Large intestine (tissue), 3 donors: Measurements from ENCODE around the gene UBE2M. TPM values are rescaled to one million over a fixed set of nuclear protein-coding genes. Genes with fewer than 3 reads are reported as not detected.

Experiments
- DNase-seq, 2 donors: peaks; one replicate each; pipeline versions ENCODE4 v3.0.0 to v3.0.0-alpha.2; 2013
- H3K27ac ChIP-seq: one replicate; pipeline ENCODE4 v1.5.1; 2013; ENCODE audit warnings: low read length
- H3K27me3 ChIP-seq: 2 replicates; pipeline ENCODE4 v1.6.1; 2013; ENCODE audit warnings: low read length; ENCODE audit not compliant: control insufficient read depth, insufficient read depth
- H3K36me3 ChIP-seq: 2 replicates; pipeline ENCODE4 v1.6.1; 2013; ENCODE audit warnings: low read length; ENCODE audit not compliant: control insufficient read depth, insufficient read depth
- H3K4me1 ChIP-seq: one replicate; pipeline ENCODE4 v1.6.1; 2013; ENCODE audit warnings: low read length; ENCODE audit not compliant: control insufficient read depth, insufficient read depth
- H3K4me3 ChIP-seq: one replicate; pipeline ENCODE4 v1.5.1; 2013; ENCODE audit warnings: low read length
- H3K9me3 ChIP-seq: one replicate; pipeline ENCODE4 v1.6.1; 2013; ENCODE audit warnings: mild to moderate bottlenecking, low read depth, low read length, moderate library complexity; ENCODE audit not compliant: control insufficient read depth
- WGBS: methylation state at CpG from one replicate; pipeline ENCODE4 v1.1.5; 2013; ENCODE audit warnings: low lambda C conversion rate; ENCODE audit not compliant: insufficient coverage; 5-methylcytosine and 5-hydroxymethylcytosine counted together
- polyA plus RNA-seq: library from polyadenylated mRNA; unstranded; fragments of 120-200 nt; gene quantifications from one replicate; pipeline ENCODE4 v1.2.1, GENCODE V29; 2013

UBE2M gene
- polyA plus RNA-seq, 1 donor = 56.0 TPM

DNA sequence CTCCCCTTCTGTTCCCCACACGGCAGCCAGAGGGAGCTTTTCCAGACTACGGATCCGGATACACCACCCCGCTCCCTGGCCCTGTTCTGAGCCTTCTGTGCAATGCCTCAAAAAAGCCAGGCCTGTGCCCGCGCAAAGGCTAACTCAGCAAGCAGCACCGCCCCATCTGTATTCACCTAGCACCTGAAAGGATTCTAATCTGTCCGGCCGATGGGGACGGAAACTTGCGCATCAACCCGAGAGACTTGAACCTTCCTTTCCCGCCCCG, 39.4 kb downstream of the UBE2M start:
- Histone ChIP-seq H3K4me3 (peak overlapping the region; percentile 88), H3K9me3 (no peaks in the 10 kb centered on the region), H3K27ac (peak overlapping the region; percentile 99), H3K36me3 (peaks cover 13% of the 10 kb centered on the region), H3K4me1 (peaks cover 24% of the 10 kb centered on the region), H3K27me3 (no peaks in the 10 kb centered on the region)
- no CpG with 5 or more reads among the region's 14 CpGs for WGBS
- peak in 1 of 2 donors; percentile 56 for DNase-seq

DNA sequence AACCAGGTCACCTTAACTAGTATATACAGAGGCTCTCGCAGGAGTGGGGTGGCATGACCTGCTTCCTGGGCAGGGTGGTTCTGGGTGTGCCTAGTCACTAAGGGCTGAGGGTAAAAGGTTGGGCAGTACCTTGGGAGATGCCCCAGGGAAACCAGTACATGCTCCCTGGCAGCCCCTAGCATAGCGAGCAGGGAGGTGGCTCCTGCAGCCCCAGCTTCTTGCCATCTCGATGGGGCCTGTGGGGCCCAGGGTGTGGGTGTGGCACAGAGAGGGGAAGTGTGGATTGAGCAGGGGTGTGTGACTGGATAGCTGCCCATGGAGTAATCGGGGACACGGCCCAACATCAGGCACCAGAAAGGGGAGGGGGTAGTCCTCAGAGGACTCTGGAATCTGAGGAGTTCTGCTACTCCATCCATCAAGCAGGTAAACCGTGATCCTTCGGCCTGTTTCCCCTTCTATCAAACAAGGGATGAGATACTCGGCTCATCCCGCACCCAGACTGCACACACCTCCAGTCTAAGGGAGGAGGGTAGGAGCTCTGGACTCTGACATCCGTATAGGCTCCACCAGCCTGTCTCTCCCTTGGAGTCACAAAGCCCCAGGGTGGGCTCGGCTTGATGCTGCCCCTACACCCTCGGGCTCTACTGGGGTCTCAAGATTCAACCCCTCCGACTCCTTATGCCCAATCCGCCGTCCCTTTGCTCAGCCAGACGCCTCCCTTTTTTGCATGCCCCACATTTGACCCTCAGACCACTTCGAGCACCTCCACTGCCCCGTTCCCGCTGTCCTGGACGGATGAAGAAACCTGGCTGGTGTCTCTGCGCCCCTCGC, 39.9 kb downstream of the UBE2M start:
- Histone ChIP-seq H3K9me3 (no peaks in the 10 kb centered on the region), H3K27me3 (no peaks in the 10 kb centered on the region), H3K27ac (peak overlapping the region; percentile 99), H3K36me3 (peaks cover 13% of the 10 kb centered on the region), H3K4me3 (peak overlapping the region; percentile 88), H3K4me1 (peaks cover 28% of the 10 kb centered on the region)
- peak in 1 of 2 donors; percentile 46 for DNase-seq
- WGBS = no CpG with 5 or more reads among the region's 22 CpGs

DNA sequence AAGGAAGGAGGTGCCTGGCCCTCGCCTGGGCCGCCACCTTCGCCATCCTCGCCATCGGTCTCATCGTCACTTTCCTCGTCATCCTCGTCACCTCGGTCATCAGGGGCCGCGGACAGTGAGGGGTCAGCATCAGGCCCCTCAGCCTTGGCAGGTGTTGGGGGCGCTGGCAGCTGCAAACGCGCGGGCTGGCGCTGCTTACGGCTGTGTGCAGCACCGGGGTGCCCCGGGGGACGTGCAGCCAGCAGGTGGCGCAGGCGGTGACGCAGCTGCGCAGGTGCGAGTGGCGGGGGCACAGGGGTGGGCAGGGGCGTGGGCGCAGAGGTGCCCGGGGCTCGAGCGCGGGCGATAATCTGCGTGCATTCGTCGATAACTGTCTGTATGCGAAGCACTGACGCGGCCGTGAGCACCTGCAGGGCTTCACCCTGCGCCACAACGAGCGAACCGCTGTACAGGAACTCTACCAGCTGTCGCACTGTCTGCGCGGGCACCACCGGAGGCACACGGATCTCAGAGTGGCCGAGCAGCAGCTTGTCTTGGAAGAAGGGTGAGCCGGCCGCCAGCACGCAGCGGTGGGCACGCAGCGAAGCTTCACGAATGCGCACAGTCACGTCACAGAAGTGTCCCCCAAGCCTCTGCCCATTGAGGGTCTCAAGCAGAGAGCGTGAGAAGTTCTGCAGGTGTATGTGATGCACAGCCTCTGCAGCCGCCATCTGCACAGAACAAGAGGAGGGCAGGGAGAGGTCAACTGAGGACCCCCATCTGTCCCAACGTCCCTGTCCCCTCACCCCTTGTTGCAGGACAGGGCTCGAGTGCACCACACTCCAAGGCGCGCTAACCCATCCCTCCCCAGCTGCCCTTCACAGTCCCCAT, 41.2 kb downstream of the UBE2M start:
- Histone ChIP-seq H3K27ac (no peak overlapping the region), H3K4me3 (no peak overlapping the region), H3K9me3 (no peaks in the 10 kb centered on the region), H3K4me1 (peaks cover 40% of the 10 kb centered on the region), H3K36me3 (peaks cover 13% of the 10 kb centered on the region), H3K27me3 (no peaks in the 10 kb centered on the region)
- DNase-seq = no peak
- no CpG with 5 or more reads among the region's 65 CpGs for WGBS

DNA sequence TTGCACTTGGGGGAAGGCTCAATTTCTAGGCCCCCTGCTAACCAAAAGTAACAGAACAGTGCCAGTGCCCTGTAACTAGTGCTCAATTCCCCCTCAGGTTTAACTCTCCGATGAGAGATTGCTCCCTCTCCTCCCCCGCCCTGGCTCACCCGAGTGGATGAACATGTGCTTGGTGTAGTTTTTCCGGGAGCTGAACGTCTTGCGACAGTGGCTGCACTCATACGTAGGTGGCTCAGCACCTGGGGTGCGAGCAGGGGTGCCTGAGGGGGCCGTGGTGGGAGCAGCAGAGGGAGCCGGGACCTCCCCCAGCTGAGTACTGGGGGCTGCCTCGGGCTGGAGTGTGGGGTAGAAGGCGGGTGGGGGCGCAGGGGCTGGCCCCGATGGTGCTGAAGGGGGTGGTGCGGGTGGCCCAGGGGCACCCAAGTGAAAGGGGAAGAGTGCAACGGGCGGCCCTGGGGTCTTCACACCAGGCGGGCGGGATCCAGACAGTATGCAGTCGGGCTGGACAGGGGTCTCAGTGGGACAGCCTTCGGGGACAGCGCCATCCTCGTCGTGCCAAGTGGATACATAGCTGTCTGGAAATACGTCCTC, 42.1 kb downstream of the UBE2M start:
- Histone ChIP-seq H3K4me1 (peaks cover 45% of the 10 kb centered on the region), H3K9me3 (no peaks in the 10 kb centered on the region)
- no CpG with 5 or more reads among the region's 25 CpGs for WGBS

DNA sequence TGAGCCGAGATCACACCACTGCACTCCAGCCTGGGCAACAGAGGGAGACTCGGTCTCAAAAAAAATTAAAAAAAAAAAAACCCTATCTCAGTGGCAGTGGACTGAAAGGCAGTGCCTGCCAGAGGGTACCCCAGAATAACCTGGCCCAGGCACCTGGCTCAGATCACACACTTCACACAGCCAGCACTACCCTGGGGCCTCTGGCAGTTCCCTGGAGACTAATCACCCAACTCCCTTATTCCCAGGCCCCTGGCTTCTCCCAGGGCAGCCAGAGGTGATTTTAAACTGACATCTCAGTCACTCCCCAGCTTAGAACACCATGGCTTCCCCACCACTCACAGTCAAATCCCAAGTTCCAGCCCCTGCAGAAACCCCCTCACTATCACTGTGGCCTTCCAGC, 43.2 kb downstream of the UBE2M start:
- H3K36me3 ChIP-seq = peaks cover 13% of the 10 kb centered on the region
- no peaks in the 10 kb centered on the region for H3K27me3 ChIP-seq
- H3K27ac ChIP-seq = no peak overlapping the region
- DNase-seq = no peak
- no CpG with 5 or more reads among the region's 2 CpGs for WGBS
- no peak overlapping the region for H3K4me3 ChIP-seq
- peaks cover 47% of the 10 kb centered on the region for H3K4me1 ChIP-seq
- H3K9me3 ChIP-seq = no peaks in the 10 kb centered on the region

More for the DNA sequence above, 42.1 kb downstream of the UBE2M start:
- Histone ChIP-seq H3K4me3 (no peak overlapping the region), H3K27me3 (no peaks in the 10 kb centered on the region), H3K36me3 (peaks cover 13% of the 10 kb centered on the region), H3K27ac (no peak overlapping the region)
- DNase-seq = no peak

DNA sequence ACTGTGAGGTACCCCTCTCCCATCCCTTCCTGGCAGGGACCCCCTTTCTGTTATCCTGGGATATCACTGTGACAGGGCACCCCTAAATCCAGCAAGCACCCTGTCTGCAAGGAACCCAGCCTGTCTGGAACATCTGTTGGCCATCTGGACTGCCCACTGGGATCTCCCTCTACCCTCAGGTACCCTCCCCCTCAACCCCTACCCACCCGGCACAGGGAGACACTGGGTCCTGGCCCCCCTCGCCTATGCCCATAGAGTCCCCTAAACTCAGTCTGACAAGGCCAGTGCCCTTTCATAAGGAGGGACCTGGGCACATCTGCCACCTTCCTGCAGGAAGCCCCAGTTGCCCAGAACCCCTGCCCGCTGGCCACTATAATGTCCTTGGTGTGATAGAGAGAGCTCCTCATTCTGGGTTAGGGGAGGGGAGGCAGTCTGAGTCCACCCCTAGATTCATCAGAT, 43.8 kb downstream of the UBE2M start:
- Histone ChIP-seq H3K27me3 (no peaks in the 10 kb centered on the region), H3K4me1 (peaks cover 47% of the 10 kb centered on the region), H3K9me3 (no peaks in the 10 kb centered on the region), H3K36me3 (peaks cover 13% of the 10 kb centered on the region), H3K4me3 (peak overlapping the region; percentile 40), H3K27ac (peak overlapping the region; percentile 52)
- no CpG with 5 or more reads among the region's 3 CpGs for WGBS
- no peak for DNase-seq

DNA sequence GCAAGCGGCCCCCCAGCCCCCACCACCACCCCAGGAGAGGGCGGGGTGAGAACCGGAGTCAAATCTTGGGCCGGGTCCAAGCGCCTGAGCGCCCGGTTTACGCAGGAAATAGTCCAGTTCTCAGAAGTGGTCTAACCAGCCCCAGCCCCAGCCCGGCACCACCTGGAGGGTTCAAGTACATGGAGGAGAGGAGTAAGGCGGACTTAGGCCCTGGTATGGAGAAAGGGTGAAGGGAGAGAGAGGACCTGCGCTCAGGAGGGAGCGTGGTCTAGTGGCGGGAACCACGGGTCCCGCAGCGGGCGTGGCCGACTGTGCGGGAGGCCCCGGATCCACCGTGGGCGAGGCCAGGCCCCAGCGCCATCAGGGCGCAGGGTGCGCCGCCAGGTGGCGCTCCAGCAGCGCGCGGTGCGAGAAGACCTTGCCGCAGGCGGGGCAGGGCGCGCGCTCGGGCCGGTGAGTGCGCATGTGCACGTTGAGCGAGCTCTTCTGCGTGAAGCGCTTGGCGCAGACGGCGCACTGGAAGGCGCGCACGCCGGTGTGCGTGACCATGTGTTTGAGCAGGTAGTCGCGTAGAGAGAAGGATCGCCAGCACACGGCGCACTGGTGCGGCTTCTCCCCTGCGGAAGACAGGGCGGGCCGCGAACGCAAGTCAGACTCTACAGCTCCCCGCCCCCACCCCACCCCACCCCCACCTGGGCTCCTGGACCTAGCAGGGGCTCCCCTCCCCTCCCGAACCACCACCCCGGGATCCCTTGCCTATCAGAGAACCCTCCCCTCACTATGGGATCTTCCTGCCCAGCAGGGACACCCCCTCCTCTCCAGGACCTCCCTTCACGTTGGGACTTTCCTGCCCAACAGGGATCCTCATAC, 44.5 kb downstream of the UBE2M start:
- WGBS = no CpG with 5 or more reads among the region's 66 CpGs
- Histone ChIP-seq H3K27me3 (no peaks in the 10 kb centered on the region), H3K27ac (peak overlapping the region; percentile 82), H3K9me3 (no peaks in the 10 kb centered on the region), H3K36me3 (peaks cover 13% of the 10 kb centered on the region), H3K4me3 (peak overlapping the region; percentile 40), H3K4me1 (peaks cover 47% of the 10 kb centered on the region)
- peak; percentile 95 for DNase-seq

DNA sequence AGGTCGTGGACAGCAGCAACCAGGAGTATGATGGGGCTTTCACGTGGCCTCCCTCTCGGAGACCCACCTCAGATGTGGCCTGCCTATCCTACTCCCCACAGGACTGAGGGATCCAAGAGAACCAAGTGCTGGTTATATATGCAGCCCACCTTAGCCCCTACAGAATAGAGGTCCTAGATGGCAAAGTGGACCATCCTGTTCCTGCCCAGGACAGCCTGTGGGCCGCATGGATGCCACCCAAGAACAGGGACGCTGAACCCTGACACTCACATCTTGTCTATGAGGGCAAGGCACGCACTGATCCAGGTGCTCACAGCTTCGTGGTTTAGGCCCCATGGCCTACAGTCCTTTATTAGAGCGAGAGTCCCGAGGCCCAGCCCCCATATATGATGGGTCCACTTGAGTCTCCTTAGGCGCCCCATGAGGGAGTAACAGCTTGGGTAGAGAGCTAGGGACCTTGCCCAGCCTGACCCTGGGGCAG, 45.2 kb downstream of the UBE2M start:
- peaks cover 13% of the 10 kb centered on the region for H3K36me3 ChIP-seq
- peak overlapping the region; percentile 82 for H3K27ac ChIP-seq
- H3K27me3 ChIP-seq = no peaks in the 10 kb centered on the region
- no CpG with 5 or more reads among the region's 10 CpGs for WGBS
- no peak overlapping the region for H3K4me3 ChIP-seq
- H3K4me1 ChIP-seq = peaks cover 41% of the 10 kb centered on the region
- DNase-seq = no peak
- no peaks in the 10 kb centered on the region for H3K9me3 ChIP-seq

DNA sequence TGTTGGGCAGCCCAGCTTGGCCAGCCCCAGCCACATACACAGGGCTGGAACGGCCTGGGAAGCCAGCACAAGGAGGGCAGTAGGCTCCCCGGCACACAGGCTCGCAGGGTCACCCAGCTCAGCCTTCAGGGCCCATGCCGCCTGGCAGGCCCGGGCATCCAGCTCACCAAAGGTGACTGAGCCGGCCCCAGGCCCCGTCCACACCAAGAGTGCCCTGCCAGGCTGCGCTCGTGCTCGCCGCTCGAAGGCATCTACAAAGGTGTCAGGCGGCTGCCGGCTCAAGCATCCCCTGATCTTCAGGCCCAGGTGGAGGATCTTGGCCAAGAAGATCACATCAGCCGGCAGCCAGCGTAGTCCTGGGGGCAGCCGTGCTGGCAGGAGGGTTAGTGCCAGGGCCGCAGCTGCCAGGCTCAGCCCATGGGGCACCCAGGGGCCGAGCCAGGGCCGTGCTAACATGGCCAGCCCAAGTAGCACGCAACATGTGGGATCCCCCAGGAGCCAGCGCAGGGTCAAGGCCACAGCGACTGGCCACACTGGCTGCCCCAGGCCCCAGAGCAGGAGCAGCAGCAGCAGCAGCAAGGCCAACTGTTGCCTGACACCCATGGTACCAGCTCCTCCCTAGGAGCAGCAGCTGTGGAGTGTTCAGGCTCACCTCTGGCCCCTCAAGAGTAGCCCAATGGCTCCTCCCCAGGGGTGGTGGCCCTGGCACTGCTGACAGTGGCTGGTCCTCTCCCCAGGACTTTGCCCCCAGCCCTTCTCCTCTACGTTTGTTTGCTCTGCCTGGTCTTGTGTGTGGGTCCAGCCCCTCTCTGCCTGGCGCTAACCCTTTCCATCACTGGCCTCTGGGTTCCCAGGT, 46.8 kb downstream of the UBE2M start, which contains the start of gene SLC27A5:
SLC27A5 (minus strand) TSS at position 640 of the 856 bp plus-strand sequence; CDS start at position 603, 37 bp downstream.
- no CpG with 5 or more reads among the region's 25 CpGs for WGBS

More for the DNA sequence above, 46.8 kb downstream of the UBE2M start, which contains the start of gene SLC27A5:
- Histone ChIP-seq H3K4me1 (peaks cover 31% of the 10 kb centered on the region), H3K4me3 (no peak within 1 kb of the TSS), H3K9me3 (no peaks in the 10 kb centered on the region), H3K36me3 (peaks cover 9% of the 10 kb centered on the region), H3K27ac (peak within 1 kb of the TSS; percentile 49), H3K27me3 (no peaks in the 10 kb centered on the region)
- DNase-seq = peak; percentile 62 to 83
